Activated T-helper 1 cell treated with anti-CD3 and anti-CD28 coated beads, Interleukin-12 subunit alpha, Interleukin-12 subunit beta, Interleukin-2, Interleukin-4 antibody, amounts not matched to agents 30 ng/mL and 10 ng/mL and 1 ng/mL, durations not matched to agents 14 hours and 24 hours and 36 hours (primary cell): ENCODE results near the gene NME7. TPM values are rescaled to one million over a fixed set of nuclear protein-coding genes. Genes with fewer than 3 reads are reported as not detected.

ENCODE experiments used
- DNase-seq: peaks from one replicate; pipeline ENCODE4 v3.0.0; 2021; ENCODE audit warnings: low spot score
- H3K27ac Mint-ChIP-seq: one replicate; pipeline ENCODE4 v1.8.0; 2021; ENCODE audit warnings: mild to moderate bottlenecking, mixed read lengths
- H3K27me3 Mint-ChIP-seq: one replicate; pipeline ENCODE4 v1.8.0; 2022; ENCODE audit warnings: mild to moderate bottlenecking, moderate library complexity, mixed read lengths; ENCODE audit not compliant: insufficient read depth
- H3K36me3 Mint-ChIP-seq: one replicate; pipeline ENCODE4 v1.8.0; 2021; ENCODE audit warnings: low read depth, mixed read lengths
- H3K4me1 Mint-ChIP-seq: one replicate; pipeline ENCODE4 v1.8.0; 2021; ENCODE audit warnings: low read depth, mixed read lengths
- H3K4me3 Mint-ChIP-seq: one replicate; pipeline ENCODE4 v1.8.0; 2021; ENCODE audit warnings: mild to moderate bottlenecking, moderate library complexity, mixed read lengths
- H3K9me3 Mint-ChIP-seq: one replicate; pipeline ENCODE4 v1.8.0; 2021; ENCODE audit warnings: mixed read lengths
- intact Hi-C: fragments of 100-400 bp; cut with micrococcal nuclease; formaldehyde crosslinking; loops from one replicate; pipeline ENCODE4 v1.15.1; 2024
- total RNA-seq: library from RNA; stranded (reverse); gene quantifications from 2 replicates; pipeline ENCODE4 v1.2.3, GENCODE V29; 2022

Gene NME7
- total RNA-seq, 1 donor from 2014 or later = 13.9 TPM

GRCh38 chr1:169100208-169100607 lies 267.4 kb downstream of the NME7 start:
- peaks cover 5% of the 10 kb centered on the region for H3K27me3 Mint-ChIP-seq

DNA sequence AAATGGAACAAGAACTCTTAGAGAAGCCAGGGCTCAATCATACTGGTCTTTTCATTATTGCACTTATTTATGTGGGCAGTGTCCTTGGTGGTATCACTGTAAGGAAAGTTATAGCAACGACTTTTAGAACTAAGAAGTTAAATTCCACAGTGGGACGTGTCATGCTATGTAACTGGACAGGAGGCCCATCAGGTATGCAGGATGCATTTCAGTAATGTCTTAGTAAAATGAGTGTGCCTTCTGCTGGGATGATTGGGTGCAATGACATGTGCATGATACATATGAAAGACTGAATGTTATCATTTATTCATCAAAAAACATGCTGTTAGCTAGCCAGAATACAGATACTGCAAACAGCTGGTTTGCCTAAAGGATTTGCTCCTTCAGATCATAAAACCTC lies 268.0 kb downstream of the NME7 start:
- H3K9me3 Mint-ChIP-seq = peaks cover 4% of the 10 kb centered on the region
- no peaks in the 10 kb centered on the region for H3K36me3 Mint-ChIP-seq
- peaks cover 5% of the 10 kb centered on the region for H3K4me1 Mint-ChIP-seq
- H3K27me3 Mint-ChIP-seq = peaks cover 5% of the 10 kb centered on the region
- H3K4me3 Mint-ChIP-seq = no peak overlapping the region
- DNase-seq = no peak
- intact Hi-C loops = no loop called here
- no peak overlapping the region for H3K27ac Mint-ChIP-seq

More at GRCh38 chr1:169100208-169100607, 267.4 kb downstream of the NME7 start:
- Mint-ChIP-seq H3K4me3 (no peak overlapping the region), H3K36me3 (no peaks in the 10 kb centered on the region), H3K4me1 (peaks cover 10% of the 10 kb centered on the region), H3K9me3 (peaks cover 4% of the 10 kb centered on the region), H3K27ac (no peak overlapping the region)
- intact Hi-C loops = loop anchor here (5.0 to 10.0 kb wide), 3 partner anchors 655 to 1432 kb away; partner anchors contain the start of gene GORAB
- DNase-seq = no peak

- Mint-ChIP-seq H3K4me3 (no peak overlapping the region), H3K4me1 (peaks cover 5% of the 10 kb centered on the region), H3K27me3 (peaks cover 5% of the 10 kb centered on the region), H3K9me3 (peaks cover 4% of the 10 kb centered on the region), H3K36me3 (no peaks in the 10 kb centered on the region), H3K27ac (no peak overlapping the region)
- intact Hi-C loops = no loop called here
- DNase-seq = no peak
These were observed 269.2 kb downstream of the NME7 start for GRCh38 chr1:169098380-169098779.

DNA sequence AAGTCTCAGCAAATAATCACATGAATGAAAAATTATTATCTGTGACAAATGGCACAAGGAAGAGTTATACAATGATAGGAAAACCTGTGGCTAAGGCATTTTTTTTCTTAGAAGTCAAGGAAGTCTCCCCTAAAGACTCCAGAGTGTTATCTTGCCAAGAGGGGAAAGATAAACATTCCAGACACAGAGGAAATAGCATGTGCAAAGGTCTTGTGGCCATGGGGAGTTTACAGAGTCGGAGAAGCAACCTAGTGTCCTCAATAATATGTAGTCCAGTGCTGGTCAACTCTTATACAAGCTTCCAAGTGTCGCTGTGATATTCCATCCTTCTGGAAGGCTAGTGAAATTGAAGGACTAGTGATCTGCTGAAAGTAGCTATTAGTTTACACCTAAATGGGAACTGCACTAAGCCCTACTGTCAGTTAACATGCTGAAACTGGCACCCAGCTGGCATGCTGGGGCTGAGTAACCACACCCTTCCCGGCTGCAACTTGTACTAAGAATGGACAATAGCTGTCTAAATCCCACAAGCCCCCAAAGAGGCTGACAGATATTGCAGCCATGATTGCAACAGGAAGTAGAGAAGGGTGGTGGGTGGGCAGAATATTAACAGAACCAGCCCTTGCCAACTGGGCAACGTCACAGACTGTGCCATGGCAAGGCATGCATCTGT lies 272.6 kb downstream of the NME7 start:
- H3K36me3 Mint-ChIP-seq = no peaks in the 10 kb centered on the region
- no peak overlapping the region for H3K4me3 Mint-ChIP-seq
- H3K27me3 Mint-ChIP-seq = peaks cover 6% of the 10 kb centered on the region
- H3K9me3 Mint-ChIP-seq = peaks cover 4% of the 10 kb centered on the region
- peaks cover 13% of the 10 kb centered on the region for H3K4me1 Mint-ChIP-seq
- no peak for DNase-seq
- H3K27ac Mint-ChIP-seq = no peak overlapping the region
- intact Hi-C loops = loop anchor here (5.0 kb wide), 2 partner anchors 272 to 623 kb away; partner anchors contain the start of genes BLZF1 and NME7

DNA sequence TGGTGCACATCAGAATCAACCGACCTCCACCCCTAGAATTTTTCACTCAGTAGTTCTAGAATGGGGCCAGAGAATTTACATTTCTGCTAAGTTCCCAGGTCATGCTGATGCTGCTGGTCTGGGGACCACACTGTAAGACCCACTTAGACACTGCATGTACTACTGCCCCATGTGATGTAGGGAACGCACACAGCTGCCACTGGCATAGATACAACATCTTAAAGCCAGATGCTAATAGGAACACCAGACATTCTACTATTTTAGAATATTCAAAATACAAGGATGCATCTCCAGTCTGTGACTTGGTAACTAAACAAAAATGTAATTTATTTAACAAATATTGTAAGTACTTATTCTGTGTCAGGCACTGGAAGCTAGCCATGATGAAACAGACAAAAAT lies 275.2 kb downstream of the NME7 start:
- Mint-ChIP-seq H3K4me3 (no peak overlapping the region), H3K36me3 (no peaks in the 10 kb centered on the region), H3K27ac (no peak overlapping the region), H3K27me3 (peaks cover 6% of the 10 kb centered on the region), H3K4me1 (peaks cover 12% of the 10 kb centered on the region), H3K9me3 (peaks cover 4% of the 10 kb centered on the region)
- no peak for DNase-seq
- intact Hi-C loops = loop anchor here (5.0 kb wide), 2 partner anchors 275 to 620 kb away; partner anchors contain the start of genes BLZF1 and NME7

DNA sequence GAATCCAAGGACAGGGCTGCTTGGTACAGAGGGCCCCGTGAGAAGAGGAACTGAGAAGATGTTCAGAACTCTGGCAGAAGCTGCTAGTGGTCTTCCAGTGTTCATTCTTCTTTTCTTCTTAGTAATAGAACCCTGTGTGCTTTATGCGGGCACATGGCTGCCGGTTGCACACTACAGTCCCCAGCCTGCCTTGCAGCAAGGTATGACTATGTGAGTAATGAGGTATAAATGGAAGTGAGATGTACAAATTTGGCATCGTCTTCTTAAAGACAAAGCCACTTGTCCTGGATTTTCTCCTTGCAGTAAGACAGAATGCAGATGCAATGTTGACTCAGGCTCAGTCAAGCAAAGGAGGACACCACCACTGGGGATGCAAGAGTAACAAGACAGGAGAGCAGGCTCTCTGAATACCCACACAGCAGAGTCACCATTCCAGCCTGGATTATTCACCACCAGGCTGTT lies 276.1 kb downstream of the NME7 start:
- Mint-ChIP-seq H3K27ac (no peak overlapping the region), H3K9me3 (no peaks in the 10 kb centered on the region), H3K4me3 (no peak overlapping the region), H3K4me1 (peaks cover 12% of the 10 kb centered on the region), H3K36me3 (no peaks in the 10 kb centered on the region), H3K27me3 (peaks cover 6% of the 10 kb centered on the region)
- intact Hi-C loops = loop anchor here (5.0 kb wide), 2 partner anchors 276 to 619 kb away; partner anchors contain the start of genes BLZF1 and NME7
- DNase-seq = no peak

- Mint-ChIP-seq H3K9me3 (no peaks in the 10 kb centered on the region), H3K4me1 (peaks cover 12% of the 10 kb centered on the region), H3K4me3 (no peak overlapping the region), H3K27me3 (peaks cover 6% of the 10 kb centered on the region), H3K36me3 (no peaks in the 10 kb centered on the region), H3K27ac (no peak overlapping the region)
- DNase-seq = no peak
- intact Hi-C loops = loop anchor here (1.0 to 5.0 kb wide), 5 partner anchors 15 to 619 kb away; partner anchors contain the start of genes ATP1B1, BLZF1 and NME7
These were observed 276.7 kb downstream of the NME7 start for GRCh38 chr1:169090900-169091311.

DNA sequence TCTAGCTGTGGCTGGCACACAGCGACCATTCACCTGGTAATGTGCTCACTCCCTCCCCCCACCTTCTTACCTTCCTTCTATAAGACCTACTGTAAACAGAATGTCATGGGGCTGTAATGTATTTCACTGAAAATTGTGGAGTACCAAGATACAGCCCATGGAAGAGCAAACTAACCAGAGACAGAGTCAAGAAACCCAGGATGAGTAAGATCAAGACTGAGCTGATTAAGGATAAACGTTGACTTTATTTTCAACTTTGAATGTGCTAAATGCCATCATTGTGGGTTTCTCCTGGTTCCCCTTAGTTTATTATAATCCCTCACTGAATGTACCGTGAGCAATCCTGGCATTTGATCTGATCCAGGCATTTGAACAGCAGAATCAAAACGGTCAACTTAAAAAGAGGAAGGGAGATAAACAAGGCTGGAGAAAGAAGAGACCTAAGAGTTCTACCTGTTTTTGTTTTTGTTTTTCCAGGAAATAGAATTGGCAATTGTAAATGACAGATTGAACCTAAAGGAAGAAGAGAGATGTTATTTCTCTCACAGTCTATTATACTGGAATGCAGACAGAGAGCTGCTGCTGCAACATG lies 277.2 kb downstream of the NME7 start:
- no peak for DNase-seq
- Mint-ChIP-seq H3K4me1 (peaks cover 12% of the 10 kb centered on the region), H3K27ac (no peak overlapping the region), H3K4me3 (no peak overlapping the region), H3K27me3 (peaks cover 6% of the 10 kb centered on the region), H3K36me3 (no peaks in the 10 kb centered on the region), H3K9me3 (no peaks in the 10 kb centered on the region)
- intact Hi-C loops = loop anchor here (1.0 to 5.0 kb wide), 5 partner anchors 16 to 618 kb away; partner anchors contain the start of genes ATP1B1, BLZF1 and NME7

DNA sequence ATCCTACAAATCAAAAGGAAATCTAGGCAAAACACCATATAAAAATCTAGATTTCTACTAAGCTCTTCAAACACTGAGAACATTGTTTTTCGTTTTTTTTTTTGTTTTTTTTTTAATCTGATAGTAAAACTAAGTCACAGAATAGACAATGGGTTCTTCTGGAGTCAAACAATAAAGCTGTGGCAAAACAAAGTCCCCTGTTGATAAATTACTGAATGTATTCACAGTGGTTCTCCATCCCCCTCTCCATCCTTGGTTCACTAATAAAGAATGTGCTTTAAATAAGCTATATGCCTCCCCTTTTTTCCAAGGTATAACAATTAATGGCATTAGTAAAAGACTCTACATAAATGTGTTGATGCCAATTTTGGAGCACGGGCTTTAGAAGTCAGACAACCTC lies 277.8 kb downstream of the NME7 start:
- H3K27ac Mint-ChIP-seq = no peak overlapping the region
- peaks cover 12% of the 10 kb centered on the region for H3K4me1 Mint-ChIP-seq

DNA sequence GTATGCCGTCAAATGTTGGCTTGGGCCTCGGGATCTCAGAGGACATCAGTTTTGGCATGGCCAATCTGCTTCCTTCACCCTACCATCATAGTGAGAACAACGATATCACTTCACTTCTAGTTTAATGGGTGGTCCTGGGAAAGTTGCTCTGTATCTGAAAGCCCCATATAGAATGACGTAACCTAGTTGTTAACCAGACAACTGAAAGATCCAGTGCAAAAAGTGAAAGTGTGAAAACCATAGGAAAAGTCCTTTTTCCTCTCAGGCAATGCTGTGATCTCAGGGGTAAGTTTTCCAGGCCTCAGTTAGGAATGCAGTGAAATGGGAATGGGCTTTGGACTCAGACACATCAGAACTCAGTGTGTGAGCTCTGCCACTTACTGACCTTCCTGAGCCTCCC lies 279.7 kb downstream of the NME7 start:
- peaks cover 12% of the 10 kb centered on the region for H3K4me1 Mint-ChIP-seq
- intact Hi-C loops = no loop called here
- H3K9me3 Mint-ChIP-seq = no peaks in the 10 kb centered on the region
- DNase-seq = no peak
- no peak overlapping the region for H3K4me3 Mint-ChIP-seq
- no peaks in the 10 kb centered on the region for H3K36me3 Mint-ChIP-seq
- H3K27ac Mint-ChIP-seq = no peak overlapping the region
- H3K27me3 Mint-ChIP-seq = peaks cover 10% of the 10 kb centered on the region

More for the DNA sequence above, 277.8 kb downstream of the NME7 start:
- Mint-ChIP-seq H3K9me3 (no peaks in the 10 kb centered on the region), H3K36me3 (no peaks in the 10 kb centered on the region), H3K4me3 (no peak overlapping the region), H3K27me3 (peaks cover 6% of the 10 kb centered on the region)
- intact Hi-C loops = loop anchor here (1.0 to 5.0 kb wide), 5 partner anchors 17 to 617 kb away; partner anchors contain the start of genes ATP1B1, BLZF1 and NME7
- DNase-seq = no peak

DNA sequence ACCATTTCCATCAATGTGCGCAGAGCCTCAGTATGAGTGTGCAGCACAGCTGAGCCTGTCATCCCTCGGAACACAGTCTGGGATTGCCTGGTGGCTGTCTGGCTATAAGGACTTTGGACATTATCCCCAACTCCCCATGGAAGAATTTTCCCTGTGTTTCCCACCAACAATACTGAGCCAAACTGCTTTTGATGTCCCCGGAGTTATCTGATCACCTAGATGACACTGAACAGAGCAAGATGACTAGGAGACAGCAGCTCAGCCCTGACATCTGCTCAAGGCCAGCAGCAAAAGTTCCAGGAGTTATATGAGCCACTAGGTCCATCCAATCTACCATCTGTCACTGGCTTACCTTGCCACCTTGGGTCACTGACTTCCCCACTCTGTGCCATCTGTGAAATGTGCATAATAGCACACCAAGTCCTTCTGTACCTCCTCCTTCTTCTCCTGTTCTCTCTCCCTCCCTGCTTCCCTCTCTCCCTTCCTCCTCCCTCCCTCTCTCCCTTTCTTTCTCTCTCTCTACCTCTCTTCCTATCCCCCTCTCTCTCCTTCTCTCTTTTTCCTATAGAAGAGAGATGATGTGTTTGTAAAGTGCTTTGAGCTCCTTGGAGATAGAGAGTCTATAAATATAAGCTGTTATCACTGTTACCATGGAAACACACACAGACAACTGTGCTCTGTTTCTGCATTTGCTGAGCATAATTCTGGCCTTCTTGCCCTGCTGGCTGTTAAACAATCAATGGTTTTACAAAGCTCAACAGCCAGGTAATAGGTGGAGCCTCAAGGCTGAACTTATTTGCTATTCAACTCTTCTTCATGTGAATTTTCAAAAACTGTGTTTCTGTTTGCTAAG lies 280.8 kb downstream of the NME7 start:
- H3K9me3 Mint-ChIP-seq = no peaks in the 10 kb centered on the region
- no peaks in the 10 kb centered on the region for H3K36me3 Mint-ChIP-seq
- peaks cover 12% of the 10 kb centered on the region for H3K4me1 Mint-ChIP-seq
- peaks cover 6% of the 10 kb centered on the region for H3K27me3 Mint-ChIP-seq
- intact Hi-C loops = no loop called here
- no peak overlapping the region for H3K4me3 Mint-ChIP-seq
- DNase-seq = no peak
- H3K27ac Mint-ChIP-seq = no peak overlapping the region

DNA sequence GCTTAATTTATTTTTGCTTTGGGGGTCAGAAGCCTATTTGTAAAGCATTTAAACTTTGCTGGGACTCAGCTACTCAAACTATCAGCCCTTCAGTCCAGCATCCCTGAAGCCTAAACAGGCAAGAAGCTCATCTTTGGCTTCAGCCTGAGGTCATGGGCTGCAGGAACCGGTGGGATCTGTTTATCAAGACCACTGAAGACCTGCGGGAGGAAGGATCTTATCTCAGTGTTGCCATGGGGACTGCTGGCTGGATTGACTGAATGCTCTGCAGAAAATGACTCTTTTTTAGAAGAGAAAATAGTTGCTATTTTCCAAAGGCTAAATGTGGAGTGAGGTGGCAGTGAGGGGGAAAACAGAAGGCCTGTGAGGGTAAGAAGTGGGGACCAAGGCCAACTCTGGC lies 281.7 kb downstream of the NME7 start:
- intact Hi-C loops = no loop called here
- no peak overlapping the region for H3K27ac Mint-ChIP-seq

More for the DNA sequence above, 281.7 kb downstream of the NME7 start:
- no peak for DNase-seq
- no peak overlapping the region for H3K4me3 Mint-ChIP-seq
- H3K36me3 Mint-ChIP-seq = no peaks in the 10 kb centered on the region
- peaks cover 7% of the 10 kb centered on the region for H3K27me3 Mint-ChIP-seq
- no peaks in the 10 kb centered on the region for H3K9me3 Mint-ChIP-seq
- H3K4me1 Mint-ChIP-seq = peaks cover 12% of the 10 kb centered on the region
